Activated B cell treated with CpG ODN at 0.5 μM for 24 hours (primary cell): ENCODE measurements around the gene GALT. TPM values are rescaled to one million over a fixed set of nuclear protein-coding genes. Genes with fewer than 3 reads are reported as not detected.

Experiments
- ATAC-seq: fragments of 200-7000 bp; cut with Tn5 transposase; one replicate; pipeline ENCODE4 v1.10.0; 2021; ENCODE audit warnings: low read depth, mild to moderate bottlenecking, moderate library complexity
- CTCF ChIA-PET: fragments of 350-600 bp; sonication (Branson Sonifier 250); formaldehyde crosslinking; loops from one replicate; lab custom pipeline; 2021; ENCODE audit warnings: antibody characterized with exemption; lab: Charles Lee
- POLR2A ChIA-PET: fragments of 350-600 bp; sonication (Branson Sonifier 250); formaldehyde crosslinking; loops from one replicate; lab custom pipeline; 2021; ENCODE audit warnings: antibody characterized with exemption; lab: Charles Lee
- DNase-seq: peaks from one replicate; pipeline ENCODE4 v3.0.0; 2022
- H3K27ac Mint-ChIP-seq: one replicate; pipeline ENCODE4 v1.8.0; 2020; ENCODE audit warnings: mixed read lengths
- H3K27me3 Mint-ChIP-seq: one replicate; pipeline ENCODE4 v1.8.0; 2021; ENCODE audit warnings: mixed read lengths
- H3K36me3 Mint-ChIP-seq: one replicate; pipeline ENCODE4 v1.8.0; 2021; ENCODE audit warnings: low read depth, mixed read lengths
- H3K4me1 Mint-ChIP-seq: one replicate; pipeline ENCODE4 v1.8.0; 2021; ENCODE audit warnings: mixed read lengths
- H3K4me3 Mint-ChIP-seq: one replicate; pipeline ENCODE4 v1.8.0; 2020; ENCODE audit warnings: mild to moderate bottlenecking, mixed read lengths
- H3K9me3 Mint-ChIP-seq: one replicate; pipeline ENCODE4 v1.8.0; 2020; ENCODE audit warnings: mixed read lengths
- intact Hi-C: fragments of 100-400 bp; cut with micrococcal nuclease; formaldehyde crosslinking; loops from one replicate; pipeline ENCODE4 v1.15.1; 2024
- total RNA-seq: library from RNA; stranded (reverse); gene quantifications from 2 replicates; pipeline ENCODE4 v1.2.3, GENCODE V29; 2022
- TF ChIP-seq, protein P1 (sequence below): fragments of 200-600 bp; IDR thresholded peaks from one replicate; pipeline ENCODE4 v1.8.0; 2022; ENCODE audit warnings: antibody characterized with exemption, mild to moderate bottlenecking

GALT gene
- total RNA-seq, 1 donor from 2014 or later, result 62.5 TPM

DNA sequence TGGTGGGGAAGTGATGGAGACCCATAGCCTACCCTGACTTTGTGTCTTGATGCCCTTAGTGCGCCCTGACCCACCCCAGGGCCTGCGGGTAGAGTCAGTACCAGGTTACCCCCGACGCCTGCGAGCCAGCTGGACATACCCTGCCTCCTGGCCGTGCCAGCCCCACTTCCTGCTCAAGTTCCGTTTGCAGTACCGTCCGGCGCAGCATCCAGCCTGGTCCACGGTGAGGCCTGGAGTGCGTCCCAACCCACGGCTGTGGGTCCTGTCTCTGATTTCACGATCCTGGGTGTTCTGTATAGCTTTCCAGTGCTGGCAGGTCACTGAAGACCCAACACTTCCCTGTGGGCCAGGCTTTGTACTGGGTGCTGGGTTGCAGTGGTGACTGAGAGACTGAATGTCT lies 12.0 kb downstream of the GALT start:
- CTCF ChIA-PET, result interaction anchor here (0.6 to 1.4 kb wide), 2 partner anchors 12 to 33 kb away, joined by 3 read pairs; partner anchors contain the start of gene GALT
- no peak overlapping the region for H3K4me3 Mint-ChIP-seq
- H3K9me3 Mint-ChIP-seq, result no peaks in the 10 kb centered on the region
- ATAC-seq, result no peak
- TF ChIP-seq, protein P1, sequence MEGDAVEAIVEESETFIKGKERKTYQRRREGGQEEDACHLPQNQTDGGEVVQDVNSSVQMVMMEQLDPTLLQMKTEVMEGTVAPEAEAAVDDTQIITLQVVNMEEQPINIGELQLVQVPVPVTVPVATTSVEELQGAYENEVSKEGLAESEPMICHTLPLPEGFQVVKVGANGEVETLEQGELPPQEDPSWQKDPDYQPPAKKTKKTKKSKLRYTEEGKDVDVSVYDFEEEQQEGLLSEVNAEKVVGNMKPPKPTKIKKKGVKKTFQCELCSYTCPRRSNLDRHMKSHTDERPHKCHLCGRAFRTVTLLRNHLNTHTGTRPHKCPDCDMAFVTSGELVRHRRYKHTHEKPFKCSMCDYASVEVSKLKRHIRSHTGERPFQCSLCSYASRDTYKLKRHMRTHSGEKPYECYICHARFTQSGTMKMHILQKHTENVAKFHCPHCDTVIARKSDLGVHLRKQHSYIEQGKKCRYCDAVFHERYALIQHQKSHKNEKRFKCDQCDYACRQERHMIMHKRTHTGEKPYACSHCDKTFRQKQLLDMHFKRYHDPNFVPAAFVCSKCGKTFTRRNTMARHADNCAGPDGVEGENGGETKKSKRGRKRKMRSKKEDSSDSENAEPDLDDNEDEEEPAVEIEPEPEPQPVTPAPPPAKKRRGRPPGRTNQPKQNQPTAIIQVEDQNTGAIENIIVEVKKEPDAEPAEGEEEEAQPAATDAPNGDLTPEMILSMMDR, result no peak
- intact Hi-C loops, result no loop called here
- DNase-seq, result no peak
- POLR2A ChIA-PET, result no interaction called here
- H3K4me1 Mint-ChIP-seq, result no peaks in the 10 kb centered on the region
- no peaks in the 10 kb centered on the region for H3K27me3 Mint-ChIP-seq
- H3K27ac Mint-ChIP-seq, result no peak overlapping the region
- no peaks in the 10 kb centered on the region for H3K36me3 Mint-ChIP-seq

DNA sequence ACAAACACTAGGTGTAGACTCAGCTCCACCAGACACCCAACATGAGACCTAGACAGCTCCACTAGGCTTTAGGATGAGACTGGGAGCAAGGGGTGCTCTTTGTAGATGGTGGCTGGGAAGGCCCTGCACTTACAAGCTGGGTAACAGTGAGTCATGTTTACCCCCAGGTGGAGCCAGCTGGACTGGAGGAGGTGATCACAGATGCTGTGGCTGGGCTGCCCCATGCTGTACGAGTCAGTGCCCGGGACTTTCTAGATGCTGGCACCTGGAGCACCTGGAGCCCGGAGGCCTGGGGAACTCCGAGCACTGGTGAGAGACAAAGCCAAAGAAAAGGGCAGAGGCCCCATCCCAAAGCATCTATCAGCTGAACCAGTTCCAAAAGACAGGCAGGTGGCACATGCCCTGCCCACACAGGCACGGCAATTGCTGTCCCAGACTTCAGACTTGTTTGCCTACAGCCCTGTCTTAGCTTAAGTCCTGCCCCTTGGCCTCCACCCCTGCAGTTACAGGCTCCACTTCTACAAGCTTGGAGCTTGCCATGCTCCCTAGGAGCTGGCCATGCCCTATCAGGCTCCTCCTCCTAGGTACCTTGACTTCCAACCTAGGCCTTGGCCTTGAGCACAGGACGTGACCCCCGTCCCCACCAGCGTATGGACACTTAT lies 13.2 kb downstream of the GALT start:
- TF ChIP-seq, protein P1, result no peak
- Mint-ChIP-seq H3K27ac (no peak overlapping the region), H3K4me1 (peaks cover 7% of the 10 kb centered on the region), H3K27me3 (no peaks in the 10 kb centered on the region), H3K36me3 (no peaks in the 10 kb centered on the region), H3K4me3 (no peak overlapping the region), H3K9me3 (no peaks in the 10 kb centered on the region)
- ATAC-seq (no peak), DNase-seq (no peak)
- intact Hi-C loops, result loop anchor here (10.0 kb wide), 1 partner anchor 1075 kb away; the partner anchor contains the start of genes CREB3 and TLN1
- ChIA-PET POLR2A (interaction anchor here (0.6 kb wide), 1 partner anchor 818 kb away, joined by 3 read pairs; no protein-coding TSS in a partner anchor), CTCF (interaction anchor here (1.5 to 2.9 kb wide), 2 partner anchors 13 to 26 kb away, joined by 3 to 8 read pairs; partner anchors contain the start of gene GALT)

DNA sequence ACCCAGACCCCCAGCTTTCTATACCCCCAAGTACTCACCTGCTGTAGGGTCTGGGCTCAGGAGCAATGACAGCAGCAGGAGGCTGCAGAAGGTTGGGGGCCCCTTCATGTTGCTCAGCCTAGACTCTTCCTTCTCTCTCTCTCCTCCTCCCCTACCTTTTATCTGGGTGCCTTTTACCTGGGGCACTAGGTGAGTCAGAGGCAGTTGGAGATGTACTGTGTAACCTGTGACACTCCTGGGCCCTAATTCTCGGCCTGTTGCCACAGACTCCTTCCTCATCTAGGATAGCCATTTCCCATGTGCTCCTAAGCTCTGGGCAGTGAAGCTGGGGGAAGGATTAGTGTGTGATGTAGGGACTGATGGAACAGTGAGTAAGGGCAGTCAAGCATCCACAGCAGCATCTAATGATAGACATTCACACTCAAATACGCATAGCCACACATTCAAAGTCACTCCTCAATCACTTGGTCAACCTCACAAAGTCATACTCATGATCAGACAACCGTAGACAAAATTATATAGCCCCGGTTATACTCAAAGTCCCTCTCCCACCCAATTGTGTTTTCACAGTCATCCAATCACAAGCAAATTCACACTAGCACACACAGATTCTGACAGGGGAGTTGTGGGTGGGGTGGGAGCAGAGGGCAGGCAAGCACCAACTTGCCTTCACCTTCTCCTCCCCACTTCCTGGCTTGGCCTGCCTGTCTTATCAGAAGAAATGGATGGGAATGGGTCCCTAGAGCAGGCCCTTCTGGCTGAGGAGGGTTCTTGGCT lies 16.2 kb downstream of the GALT start, which contains the start of gene CCL27:
Gene CCL27, minus strand, starts transcription at position 132 of the 777 bp plus-strand sequence. Its CDS starts 24 bp downstream, at position 108.
- Mint-ChIP-seq H3K27me3 (no peaks in the 10 kb centered on the region), H3K4me3 (no peak within 1 kb of the TSS), H3K9me3 (no peaks in the 10 kb centered on the region), H3K4me1 (peaks cover 11% of the 10 kb centered on the region), H3K36me3 (no peaks in the 10 kb centered on the region), H3K27ac (no peak within 1 kb of the TSS)
- no peak for DNase-seq
- POLR2A ChIA-PET, result no interaction called here
- TF ChIP-seq, protein P1, result no peak
- ATAC-seq, result no peak
- intact Hi-C loops, result loop anchor here (10.0 kb wide), 1 partner anchor 1072 kb away; the partner anchor contains the start of genes CREB3 and TLN1
- CTCF ChIA-PET, result interaction anchor here (1.1 to 3.9 kb wide), 3 partner anchors 16 to 40 kb away, joined by 3 to 14 read pairs (median 8); partner anchors contain the start of gene GALT

DNA sequence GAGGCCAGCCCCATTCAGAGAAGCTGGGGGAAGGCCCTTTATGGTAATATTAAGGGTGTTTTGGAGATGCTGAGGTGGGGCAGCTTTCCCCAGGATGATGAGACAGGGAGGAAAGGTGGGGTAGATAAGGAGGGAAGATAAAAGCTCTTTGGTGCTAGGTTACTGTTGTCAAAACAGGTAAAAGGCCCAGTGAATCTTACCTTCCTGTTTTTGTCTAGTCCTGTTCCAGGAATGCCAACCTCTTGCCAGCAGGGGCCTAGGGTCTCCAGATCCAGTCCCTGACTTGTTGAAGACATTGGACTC lies 16.8 kb downstream of the GALT start:
- Mint-ChIP-seq H3K27me3 (no peaks in the 10 kb centered on the region), H3K36me3 (no peaks in the 10 kb centered on the region), H3K27ac (no peak overlapping the region), H3K9me3 (no peaks in the 10 kb centered on the region), H3K4me3 (no peak overlapping the region), H3K4me1 (peaks cover 11% of the 10 kb centered on the region)
- intact Hi-C loops, result loop anchor here (10.0 kb wide), 1 partner anchor 1072 kb away; the partner anchor contains the start of genes CREB3 and TLN1
- POLR2A ChIA-PET, result no interaction called here
- CTCF ChIA-PET, result interaction anchor here (3.9 kb wide), 1 partner anchor 39 kb away, joined by 14 read pairs; no protein-coding TSS in a partner anchor
- no peak for ATAC-seq
- DNase-seq, result no peak
- TF ChIP-seq, protein P1, result no peak
